Fibroblast of pulmonary artery (primary cell): ENCODE results near the gene VPS26C.

Source experiments
- DNase-seq: peaks from one replicate; pipeline ENCODE4 v3.0.0-alpha.2; 2010; ENCODE audit warnings: low read depth
- H3K4me3 ChIP-seq: replicated peaks from 2 replicates; pipeline ENCODE4 v1.5.1; 2011; ENCODE audit warnings: low read depth, mild to moderate bottlenecking, control low read depth, low read length, moderate library complexity
- TF ChIP-seq, protein P1 (sequence below): IDR thresholded peaks from 2 replicates; pipeline ENCODE4 v1.5.1; 2011; ENCODE audit warnings: mild to moderate bottlenecking, control low read depth, low read length, inconsistent platforms; ENCODE audit errors: missing control alignments

The VPS26C gene

DNA sequence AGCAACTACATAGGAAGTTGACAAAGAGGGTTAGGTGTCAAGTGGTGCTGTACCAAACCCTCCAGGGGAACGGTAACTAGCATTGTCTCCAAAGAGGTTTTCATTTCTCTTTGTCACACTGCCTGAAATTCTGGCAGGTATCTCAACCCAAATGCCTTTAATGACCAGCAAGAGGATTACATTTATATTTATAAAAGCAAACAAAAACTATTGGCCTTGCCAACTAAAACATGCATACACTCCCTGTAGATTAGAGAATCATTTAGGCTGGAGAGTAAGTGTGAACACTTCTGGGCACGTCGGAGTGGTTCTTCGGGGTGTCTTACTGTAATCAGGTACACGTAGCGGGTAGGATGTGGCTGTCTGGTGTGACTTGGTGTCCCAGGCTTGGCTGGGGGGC, 84.9 kb downstream of the VPS26C start:
- H3K4me3 ChIP-seq: no peak overlapping the region
- no peak for DNase-seq
- TF ChIP-seq, protein P1, sequence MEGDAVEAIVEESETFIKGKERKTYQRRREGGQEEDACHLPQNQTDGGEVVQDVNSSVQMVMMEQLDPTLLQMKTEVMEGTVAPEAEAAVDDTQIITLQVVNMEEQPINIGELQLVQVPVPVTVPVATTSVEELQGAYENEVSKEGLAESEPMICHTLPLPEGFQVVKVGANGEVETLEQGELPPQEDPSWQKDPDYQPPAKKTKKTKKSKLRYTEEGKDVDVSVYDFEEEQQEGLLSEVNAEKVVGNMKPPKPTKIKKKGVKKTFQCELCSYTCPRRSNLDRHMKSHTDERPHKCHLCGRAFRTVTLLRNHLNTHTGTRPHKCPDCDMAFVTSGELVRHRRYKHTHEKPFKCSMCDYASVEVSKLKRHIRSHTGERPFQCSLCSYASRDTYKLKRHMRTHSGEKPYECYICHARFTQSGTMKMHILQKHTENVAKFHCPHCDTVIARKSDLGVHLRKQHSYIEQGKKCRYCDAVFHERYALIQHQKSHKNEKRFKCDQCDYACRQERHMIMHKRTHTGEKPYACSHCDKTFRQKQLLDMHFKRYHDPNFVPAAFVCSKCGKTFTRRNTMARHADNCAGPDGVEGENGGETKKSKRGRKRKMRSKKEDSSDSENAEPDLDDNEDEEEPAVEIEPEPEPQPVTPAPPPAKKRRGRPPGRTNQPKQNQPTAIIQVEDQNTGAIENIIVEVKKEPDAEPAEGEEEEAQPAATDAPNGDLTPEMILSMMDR: no peak

DNA sequence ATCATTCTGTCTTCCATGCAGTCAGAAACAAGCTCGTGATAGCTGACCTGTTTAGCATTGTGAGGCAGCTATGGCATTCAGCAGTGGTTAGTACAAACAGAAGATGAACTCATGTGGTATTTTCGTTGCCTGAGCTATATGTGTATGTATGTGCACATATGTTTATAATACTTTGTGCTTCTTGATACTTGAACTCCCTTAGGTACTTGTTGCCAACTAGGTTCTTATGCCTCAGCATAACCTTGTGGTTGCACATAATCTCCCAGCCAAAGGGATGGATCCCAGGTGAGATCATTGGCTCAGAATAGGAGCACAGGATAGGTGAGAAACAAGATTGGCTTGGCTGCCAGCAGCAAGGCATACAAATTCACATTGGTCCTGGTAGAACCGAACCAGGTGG, 86.1 kb downstream of the VPS26C start:
- no peak for DNase-seq
- H3K4me3 ChIP-seq: no peak overlapping the region
- TF ChIP-seq, protein P1: no peak

DNA sequence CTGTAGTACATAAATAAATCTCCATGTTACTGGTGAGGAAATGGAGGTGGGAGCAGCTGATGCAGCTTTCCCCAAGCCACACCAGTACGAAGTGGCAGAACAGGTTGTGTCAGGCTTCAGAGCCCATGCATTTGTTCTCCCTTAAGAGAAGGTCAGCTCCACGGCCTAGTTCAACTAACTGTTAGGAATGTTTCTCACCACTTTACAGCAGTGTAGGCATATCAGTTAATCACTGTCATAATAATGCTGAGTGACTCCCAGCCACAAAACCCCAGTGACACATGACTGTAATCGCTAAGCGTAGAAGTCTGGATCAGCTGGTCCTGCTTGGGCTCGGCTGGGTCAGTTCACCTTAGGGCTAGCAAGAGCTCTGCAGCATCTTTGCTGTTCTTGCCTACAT, 90.4 kb downstream of the VPS26C start:
- TF ChIP-seq, protein P1: no peak
- H3K4me3 ChIP-seq: no peak overlapping the region
- no peak for DNase-seq
